Smooth muscle cell of the brain vasculature (primary cell): ENCODE data around the gene NCR3LG1.
"Not testable (repeated sequence)": the region's sequence is repeated elsewhere in the genome, so short reads cannot be mapped to it uniquely, and the experiment has no call there.

ENCODE experiments used
- DNase-seq: peaks from one replicate; pipeline ENCODE4 v3.0.0-alpha.2; 2012; ENCODE audit warnings: low read depth, low spot score

NCR3LG1 gene

DNA sequence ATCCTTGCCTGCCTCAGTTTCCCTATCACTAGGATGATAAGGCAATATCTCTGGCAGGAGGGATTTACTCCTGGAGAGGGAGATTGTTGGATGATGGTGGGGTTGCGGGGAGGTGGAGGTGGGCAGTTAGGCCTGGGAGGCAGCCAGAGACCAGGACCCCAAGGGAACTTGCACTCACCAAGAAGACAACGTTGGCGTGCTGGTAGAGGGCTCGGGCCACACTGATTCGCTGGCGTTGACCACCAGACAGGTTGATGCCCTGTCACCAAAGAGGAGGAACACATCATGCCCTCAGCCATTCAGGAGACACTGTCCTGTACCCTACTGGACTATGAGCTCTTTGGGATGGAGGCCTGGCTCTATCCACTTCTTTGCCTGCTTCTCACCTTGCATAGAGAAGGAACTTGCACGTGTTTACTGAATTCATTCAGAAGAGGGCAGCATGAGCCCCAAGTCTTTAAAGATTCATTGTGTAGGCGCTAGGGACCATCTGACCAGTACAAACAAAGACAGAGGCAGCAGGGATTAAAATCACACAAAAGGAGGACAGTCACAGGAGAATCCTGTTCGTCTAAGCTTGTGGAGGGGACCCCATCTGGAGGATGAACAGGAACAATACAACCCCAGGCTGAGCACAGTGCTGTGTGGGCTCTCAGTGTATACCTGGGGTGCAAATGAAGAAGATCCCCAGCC, 61.0 kb downstream of the NCR3LG1 start:
- no peak for DNase-seq

DNA sequence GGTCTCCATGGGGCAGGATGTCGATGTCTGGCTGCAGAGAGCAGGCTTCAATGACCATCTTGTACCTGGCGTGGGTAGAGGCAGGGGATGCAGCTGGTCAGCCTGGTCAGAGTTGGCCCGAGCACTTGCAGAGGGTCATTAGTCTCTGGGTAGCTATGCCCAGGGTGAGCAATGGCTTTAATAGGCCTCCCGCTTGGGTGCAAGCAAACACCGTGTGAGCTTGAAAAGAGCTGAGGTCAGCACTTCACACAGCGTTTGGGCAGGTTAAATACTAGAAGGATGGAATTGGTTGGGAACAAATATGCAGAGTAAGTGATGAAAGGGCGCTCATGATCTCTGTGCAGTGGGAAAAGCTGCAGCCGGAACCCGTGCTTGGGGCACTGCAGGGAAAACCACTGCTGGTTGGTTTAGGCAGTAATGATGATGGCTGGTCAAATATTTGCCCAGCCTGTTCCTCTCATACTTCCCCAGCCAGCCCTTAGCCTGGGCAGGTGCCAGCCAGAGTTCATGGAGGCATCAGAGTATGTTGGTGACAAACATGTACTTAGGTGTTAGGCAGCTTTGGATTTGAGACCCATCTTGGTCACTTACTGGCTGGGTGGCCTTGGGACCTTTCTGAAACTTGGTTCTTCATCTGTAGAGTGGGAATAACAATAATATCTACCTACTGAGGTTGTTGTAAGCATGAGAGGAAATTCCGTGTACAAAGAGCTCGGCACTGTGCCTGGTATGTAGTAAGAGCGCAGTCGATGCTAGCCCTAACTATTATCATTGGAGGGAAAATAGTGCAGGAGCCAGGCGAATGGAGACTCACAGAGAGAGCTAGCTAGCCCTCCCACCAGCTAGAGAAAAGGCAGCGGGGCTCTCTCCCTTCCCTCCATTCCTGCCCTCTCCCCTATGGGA, 62.1 kb downstream of the NCR3LG1 start:
- DNase-seq, result no peak

DNA sequence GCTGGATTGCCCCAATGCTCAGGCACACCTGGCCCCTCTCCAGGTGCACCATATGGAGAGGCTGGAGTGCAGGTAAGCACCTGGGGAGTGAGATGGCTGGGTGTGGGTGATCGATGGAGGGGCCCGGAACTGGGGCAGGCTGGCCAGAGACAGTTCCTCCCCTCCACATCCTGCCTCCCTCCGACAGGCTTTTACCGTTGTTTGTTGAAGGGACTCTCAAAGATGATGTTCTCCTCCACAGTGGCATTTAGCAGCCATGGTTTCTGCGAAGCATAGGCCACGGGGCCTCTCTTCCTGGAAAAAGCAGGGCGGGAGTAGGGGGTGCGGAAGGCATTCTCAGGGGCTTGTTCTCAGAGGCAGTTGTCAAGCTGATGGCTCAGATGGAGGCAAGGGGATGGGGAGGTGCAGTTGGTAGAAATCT, 62.7 kb downstream of the NCR3LG1 start:
- no peak for DNase-seq

DNA sequence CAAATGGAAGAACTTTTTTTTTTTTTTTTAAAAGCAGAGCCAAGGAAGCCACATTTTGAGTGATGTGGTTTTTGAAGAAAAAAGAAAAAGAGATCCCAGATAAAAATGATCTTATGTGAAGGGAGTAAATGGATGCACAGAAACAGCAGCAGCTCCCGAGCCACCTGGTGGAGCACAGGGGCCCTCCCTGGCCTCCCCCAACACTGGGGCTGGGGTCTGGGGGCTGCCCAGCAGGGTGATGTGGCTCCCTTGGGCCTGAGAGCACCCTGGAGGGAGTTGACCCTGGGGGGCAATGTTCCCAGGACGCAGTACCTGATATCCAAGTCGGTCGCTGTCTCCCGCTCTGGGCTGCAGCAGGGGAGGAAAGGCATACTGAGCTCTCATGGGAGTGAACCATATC, 63.4 kb downstream of the NCR3LG1 start:
- DNase-seq, result no peak

DNA sequence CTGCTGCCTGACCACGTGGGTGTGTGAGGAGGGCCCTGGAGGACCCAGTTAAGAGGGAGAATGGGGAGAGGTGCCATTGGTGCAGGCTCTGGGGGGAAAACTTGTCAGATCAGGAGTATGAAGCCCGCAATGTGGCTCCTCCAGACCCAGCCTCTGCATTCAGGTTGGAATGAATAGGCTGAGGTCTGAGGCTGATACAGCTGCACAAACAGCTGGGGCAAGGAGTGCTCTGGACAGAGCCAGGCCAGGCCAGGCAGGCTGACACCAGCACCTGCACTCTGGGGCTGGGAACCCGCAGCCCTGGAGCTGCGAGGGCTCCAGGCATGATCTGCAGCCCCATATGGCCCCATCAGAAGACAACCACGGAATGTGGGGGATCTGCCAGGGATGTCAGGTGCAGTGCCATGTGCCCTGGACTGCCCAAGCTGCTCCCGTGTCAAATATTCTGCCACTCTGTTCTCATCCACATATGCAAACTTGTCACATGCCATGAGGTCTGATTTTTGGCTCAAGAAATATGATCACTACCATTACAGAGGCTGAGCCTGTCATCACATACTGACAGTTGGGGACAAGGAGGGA, 64.0 kb downstream of the NCR3LG1 start:
- no peak for DNase-seq

DNA sequence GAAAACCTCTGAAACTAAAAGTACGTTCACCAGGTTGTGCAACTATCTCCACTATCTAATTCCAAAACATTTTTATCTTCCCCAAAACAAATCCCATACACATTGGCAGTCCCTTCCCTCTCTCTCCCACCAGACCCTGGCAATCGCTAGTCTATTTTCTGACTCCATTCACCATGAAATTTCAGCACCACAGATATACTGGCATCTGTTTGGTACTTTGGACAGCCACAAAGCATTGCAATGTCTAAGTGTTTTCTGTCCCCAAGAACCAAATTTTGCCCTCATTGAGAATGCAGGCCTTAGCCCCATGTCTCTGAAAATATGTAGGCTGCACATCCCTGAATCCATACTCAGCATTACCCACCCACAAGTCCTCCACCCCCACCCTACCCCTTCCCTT, 64.9 kb downstream of the NCR3LG1 start:
- DNase-seq, result no peak

DNA sequence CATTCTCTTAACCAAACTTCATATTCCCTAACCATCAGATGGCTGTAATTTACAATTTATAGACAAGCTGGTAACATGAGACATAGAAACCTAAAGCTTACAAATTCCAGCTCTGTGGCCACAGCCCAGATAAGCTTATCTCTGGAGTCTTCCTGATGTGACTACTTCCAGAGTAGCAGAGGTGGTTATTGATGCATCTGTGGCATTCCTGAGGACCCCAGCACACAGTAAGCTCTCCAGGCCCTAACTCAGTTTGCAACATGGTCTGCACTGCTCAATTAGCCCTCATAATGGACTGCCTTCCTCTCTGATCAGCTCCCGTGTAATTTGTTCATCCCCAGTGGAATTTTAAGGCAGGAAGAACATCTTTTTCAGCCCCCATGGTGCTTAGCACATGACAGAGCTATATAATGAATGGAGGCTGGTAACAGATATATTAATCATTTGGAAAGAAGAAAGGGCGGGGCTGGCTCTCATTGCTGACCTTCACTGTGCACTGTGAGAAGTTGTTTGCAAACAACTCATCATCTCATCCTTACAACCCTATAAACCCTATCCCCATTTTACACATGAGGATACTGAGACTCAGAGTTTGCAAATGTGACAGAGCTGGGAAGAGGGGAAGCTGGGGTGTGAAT, 67.0 kb downstream of the NCR3LG1 start:
- no peak for DNase-seq

DNA sequence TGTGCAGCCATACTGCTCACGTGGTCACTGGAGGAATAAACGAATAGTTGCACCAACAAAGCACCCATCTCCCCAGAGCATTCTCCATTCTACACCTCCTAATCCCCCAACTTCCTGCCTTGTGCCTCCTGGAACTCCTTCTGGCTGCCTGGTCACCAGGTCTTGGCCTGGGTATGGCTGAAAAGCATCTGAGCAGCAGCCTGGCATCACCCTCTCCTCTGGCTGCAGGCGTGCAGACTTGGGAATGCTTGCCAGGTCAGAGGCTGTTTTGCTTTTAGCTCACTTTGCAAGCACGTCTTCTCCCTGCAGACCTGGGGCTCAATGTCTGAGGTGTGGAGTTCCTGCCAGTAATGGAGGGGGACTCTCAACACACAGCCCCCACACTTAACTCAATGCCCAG, 70.2 kb downstream of the NCR3LG1 start:
- DNase-seq, result no peak

DNA sequence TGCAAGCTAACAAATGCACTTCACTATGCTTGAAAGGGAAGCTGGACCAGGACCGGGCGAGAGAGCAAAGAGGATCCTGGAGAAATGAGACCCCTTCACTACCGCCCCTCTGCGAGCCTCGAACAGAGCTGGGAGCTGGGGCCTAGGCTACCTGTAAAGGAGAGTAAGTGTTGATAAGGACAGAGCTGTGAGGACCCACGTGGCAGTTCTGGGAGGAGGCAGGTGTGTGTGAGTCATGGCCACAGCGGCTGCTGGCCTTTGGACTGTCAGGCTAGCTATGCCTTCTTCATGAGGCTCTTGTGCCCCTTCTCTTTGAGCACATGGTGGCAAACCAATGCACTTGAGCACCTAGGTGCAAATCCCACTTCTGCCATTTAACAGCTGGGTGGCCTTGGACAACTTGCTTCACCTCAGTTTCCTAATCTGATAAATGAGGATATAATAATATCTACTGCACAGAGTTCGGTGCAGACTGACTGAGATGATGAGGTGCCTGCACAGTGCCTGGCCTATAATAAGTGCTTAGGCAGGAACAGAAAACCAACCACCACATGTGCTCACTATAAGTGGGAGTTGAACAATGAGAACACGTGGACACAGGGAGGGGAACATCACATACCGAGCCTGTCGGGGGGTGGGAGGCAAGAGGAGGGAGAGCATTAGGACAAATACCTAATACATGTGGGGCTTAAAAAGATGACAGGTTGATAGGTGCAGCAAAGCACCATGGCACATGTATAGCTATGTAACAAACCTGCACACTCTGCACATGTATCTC, 72.1 kb downstream of the NCR3LG1 start:
- no peak for DNase-seq

DNA sequence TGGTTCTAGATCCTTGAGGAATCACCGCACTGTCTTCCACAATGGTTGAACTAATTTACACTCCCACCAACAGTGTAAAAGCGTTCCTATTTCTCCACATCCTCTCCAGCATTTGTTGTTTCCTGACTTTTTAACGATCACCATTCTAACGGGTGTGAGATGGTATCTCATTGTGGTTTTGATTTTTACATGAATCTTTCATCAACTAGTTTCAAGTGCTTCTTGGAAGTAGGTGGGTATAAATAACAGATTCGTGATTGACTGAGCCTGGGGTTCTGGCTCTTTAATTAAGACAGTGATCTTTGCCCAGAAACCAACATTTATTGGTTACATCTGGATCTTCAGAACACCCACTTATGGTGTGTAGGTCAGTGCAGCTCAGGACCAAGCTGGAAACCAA, 74.6 kb downstream of the NCR3LG1 start:
- DNase-seq, result not testable (repeated sequence)
